AG20443 (cell line): ENCODE data around the gene CAB39.
A peak's percentile ranks its signal among the peaks of the same experiment; 100 is the strongest.

Experiments used
- DNase-seq: peaks from one replicate; pipeline ENCODE4 v3.0.0; 2012; ENCODE audit warnings: low spot score, mixed read lengths

The CAB39 gene

GRCh38 chr2:230757476-230757875 lies 44.8 kb downstream of the CAB39 start:
- DNase-seq, result peak; percentile 52

GRCh38 chr2:230758566-230759480 lies 46.2 kb downstream of the CAB39 start:
- DNase-seq, result peak; percentile 68

DNA sequence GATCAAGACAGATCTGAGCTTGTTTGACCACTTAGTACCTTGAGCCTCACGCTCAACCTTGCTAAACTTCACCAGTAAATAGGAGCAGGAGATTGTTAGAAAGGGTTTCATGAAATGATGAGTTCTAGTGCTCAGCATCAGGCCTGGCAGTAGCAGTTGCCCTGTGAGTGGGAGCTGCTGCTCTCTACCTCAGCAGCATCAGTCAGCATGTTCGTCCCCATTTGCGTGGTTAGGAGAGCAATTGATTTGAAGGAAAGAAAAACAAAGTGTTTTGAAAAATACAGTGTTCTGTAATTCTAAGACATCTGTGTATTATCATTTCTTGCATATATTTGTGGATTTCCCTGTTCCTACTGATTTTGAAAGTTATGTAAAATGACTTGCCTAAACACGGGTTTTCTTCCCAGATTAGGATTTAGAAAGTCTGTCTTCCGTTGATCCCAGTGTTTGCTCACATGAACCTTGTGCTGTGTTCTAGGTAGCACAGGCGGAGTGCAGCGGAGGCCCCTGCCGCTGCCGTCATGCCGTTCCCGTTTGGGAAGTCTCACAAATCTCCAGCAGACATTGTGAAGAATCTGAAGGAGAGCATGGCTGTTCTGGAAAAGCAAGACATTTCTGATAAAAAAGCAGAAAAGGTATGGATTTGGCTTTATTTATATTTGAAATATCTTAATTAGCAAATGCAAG lies 47.0 kb downstream of the CAB39 start:
- no peak for DNase-seq

- DNase-seq, result no peak
Observed at GRCh38 chr2:230761704-230762103, 49.1 kb downstream of the CAB39 start.

- DNase-seq, result no peak
Observed at GRCh38 chr2:230762317-230762896, 49.8 kb downstream of the CAB39 start.

- DNase-seq, result no peak
Observed at GRCh38 chr2:230764346-230764745, 51.7 kb downstream of the CAB39 start.

DNA sequence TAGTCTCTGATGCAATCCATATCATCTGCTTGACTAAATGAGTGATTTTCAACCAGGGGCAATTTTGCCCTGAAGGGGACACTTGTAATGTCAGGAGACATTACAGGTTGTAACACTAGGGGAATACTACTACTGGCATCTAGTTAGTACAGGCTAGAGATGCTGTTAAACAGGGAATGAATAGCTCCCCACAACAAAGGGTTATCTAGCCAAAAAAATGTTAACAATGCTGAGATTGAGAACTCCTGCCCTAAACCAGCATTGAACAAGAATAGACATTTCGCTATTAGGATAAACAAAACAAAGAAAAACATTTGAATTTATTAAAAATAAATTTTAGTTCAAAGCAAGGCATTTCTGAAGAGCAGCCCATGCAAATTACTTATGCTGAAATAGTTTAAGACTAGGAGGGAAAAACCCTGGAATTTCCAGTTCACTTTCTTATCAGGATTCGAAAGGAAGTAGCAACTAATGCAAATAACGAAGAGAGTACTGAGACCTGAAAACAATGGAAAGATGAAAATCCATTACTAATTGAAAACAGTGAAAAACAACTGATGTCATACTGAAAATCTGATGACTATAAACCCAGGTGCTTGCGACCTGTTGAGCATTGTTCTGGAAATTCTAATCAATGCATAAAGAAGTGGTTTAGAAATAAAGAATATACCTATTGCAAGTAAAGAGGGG lies 53.1 kb downstream of the CAB39 start:
- DNase-seq, result no peak

DNA sequence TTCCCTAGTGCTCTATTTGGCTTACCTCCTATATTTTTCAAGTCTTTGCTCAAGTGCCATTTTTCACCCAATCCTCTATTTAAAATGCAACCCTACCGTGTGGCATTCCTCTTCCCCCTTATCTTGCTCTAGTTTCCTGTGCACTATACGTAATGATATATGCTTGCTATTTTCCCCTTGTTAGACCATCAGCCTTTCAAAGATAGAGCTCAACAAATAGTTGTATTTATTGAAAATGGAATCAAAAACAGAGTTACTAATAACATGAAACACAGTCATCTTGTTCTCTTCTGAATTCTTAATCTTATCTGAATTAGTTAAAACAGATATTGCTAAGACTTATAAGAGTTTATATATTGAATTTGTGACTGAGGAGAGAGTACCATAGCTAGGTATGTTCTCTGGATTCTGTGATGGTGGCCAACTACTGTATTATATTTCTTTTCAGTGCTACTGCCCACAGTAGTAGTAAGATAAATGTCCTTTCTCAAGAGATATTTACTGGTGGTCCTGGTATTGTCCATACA lies 55.3 kb downstream of the CAB39 start:
- no peak for DNase-seq

DNA sequence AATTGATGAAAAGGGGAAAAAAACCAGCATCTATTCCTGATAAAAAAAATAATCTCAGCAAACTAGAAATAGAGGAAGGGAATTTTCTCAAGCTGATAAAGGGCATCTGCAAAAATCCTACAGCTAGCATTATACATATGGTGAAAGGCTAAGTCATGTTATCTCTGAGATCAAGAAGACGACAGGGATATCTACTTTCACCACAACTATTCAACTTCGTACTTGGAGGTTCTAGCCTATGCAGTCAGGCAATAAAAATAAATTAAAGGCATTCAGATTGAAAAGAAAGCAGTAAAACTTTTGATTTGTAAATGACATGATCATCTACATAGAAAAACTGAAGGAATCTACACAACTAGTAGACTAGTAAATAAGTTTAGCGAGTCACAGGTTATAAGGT lies 58.2 kb downstream of the CAB39 start:
- no peak for DNase-seq

GRCh38 chr2:230772156-230772555 lies 59.5 kb downstream of the CAB39 start:
- DNase-seq, result no peak

DNA sequence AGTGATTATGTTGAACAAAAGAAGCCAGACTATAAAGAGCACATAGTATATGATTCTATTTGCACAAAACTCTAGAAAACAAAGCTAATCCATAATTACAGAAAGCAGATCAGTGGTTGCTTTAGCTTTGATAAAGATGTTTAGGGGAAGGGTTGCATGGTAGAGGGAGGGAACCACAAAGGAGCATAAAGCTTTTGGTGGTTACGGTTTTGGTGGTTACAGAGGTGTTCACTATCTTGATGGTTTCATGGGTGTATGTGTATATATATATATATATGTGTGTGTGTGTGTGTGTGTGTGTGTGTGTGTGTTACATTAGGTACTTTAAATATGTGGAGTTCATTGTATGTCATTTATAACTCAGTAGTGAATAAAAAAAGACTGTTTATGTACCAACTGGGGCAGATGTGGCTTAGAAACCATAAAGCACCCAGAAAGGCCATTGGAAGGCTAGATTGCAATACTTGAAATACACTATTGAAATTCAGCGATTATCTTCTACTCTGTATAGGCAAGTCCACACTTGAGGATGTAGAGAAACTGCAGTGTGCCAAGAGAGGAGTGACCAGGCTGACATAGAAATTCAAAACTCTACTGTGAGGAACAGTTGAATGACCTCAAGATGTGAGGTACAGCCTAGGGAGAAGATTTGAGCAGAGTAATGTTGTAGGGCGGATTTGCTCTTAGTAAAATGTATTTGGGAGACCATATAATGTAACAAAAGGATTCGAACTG lies 60.6 kb downstream of the CAB39 start:
- no peak for DNase-seq

DNA sequence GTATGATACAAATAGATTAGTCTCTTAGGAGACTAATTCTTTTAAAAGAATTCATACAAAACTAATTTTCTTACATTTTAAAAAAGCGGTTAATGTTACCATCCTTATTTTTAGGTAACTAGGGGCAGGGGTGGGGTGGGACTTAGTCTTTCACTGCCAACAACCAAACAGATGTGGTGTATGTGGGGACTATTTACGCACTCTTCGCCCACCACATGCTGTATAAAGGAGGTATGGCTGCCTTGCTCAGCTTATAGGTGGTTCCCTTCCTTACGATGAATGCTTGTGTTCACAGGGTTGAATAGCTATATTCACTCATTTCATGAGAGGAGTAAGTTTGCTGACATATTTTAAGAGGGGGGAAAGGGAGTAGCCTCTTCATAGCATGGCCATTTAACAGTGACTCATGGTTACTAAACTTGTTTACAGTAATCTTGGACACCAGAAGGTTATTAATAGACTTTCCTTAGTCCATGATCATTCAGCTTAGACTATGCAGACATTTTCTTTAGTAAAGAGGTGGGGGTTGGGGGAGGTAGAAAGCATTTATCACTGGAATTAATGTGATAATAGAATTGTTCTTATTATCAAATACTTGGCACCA lies 61.8 kb downstream of the CAB39 start:
- peak; percentile 75 for DNase-seq

DNA sequence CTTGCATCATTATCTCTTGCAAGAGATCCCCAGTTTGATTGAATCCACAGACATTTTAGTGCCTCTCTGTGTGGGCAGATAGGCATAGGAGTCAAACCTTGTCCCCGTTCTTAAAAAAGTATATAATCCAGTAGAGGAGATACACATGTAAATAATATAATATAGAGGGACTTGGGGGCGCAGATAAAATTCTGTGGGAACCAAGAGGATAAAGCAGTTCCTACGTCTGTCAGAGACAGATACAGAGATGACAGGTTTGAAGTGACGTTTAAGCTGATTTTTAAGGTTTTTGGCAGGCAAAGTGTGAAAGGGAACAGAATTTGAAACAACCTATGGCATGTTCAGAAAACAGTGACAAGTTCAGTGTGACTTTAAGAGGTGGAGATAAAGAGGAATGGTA lies 63.1 kb downstream of the CAB39 start:
- DNase-seq, result no peak

DNA sequence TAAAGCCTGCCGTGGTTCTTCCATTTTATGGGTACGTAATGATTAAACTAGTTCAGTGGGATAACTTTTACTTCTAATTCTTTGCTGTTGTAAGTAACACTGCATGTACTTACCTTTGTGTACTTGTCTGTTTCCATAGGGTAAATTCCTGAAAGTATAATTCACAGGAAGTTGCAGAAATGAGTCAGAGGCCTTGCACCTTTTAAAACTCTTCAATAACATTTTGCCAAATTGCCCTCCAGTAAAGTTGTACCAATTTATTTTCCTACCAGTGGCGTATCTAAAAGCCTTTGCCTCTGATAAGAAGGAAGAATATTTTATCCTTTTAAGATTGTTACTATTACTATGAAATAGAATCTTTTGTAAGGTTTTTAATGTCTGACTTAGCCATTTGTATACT lies 65.1 kb downstream of the CAB39 start:
- no peak for DNase-seq

DNA sequence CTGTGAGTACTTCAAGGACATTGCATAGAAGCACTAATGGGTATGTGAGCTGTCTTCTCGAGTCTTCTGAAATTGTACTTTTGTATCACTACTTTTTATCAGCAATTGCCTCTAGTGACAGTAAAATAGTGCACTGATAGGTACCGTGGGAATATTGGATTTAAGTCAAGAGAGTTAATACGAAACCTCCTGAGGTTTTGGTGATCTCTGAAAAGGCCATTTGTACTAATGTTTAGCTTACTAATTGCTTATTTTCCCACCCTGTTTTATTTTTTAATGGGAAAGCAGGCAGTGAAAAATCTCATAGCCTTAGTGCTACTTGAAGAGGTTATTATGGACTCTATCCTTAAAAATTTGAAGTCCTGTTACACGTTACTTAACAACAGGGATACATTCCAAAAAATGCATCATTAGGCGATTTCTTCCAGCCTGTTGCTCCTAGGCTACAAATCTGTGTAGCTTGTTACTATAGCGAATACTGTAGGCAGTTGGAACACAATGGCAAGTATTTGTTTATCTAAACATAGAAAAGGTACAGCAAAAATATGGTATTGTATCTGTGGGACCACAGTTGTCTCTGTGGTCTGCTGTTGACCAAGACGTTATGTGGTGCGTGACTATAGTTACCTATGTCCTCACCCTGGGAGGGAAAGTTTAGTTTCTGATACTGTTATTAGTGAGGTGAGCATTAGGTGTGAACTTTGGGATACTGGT lies 65.9 kb downstream of the CAB39 start:
- DNase-seq, result no peak

- no peak for DNase-seq
Observed at GRCh38 chr2:230779126-230779525, 66.5 kb downstream of the CAB39 start.

DNA sequence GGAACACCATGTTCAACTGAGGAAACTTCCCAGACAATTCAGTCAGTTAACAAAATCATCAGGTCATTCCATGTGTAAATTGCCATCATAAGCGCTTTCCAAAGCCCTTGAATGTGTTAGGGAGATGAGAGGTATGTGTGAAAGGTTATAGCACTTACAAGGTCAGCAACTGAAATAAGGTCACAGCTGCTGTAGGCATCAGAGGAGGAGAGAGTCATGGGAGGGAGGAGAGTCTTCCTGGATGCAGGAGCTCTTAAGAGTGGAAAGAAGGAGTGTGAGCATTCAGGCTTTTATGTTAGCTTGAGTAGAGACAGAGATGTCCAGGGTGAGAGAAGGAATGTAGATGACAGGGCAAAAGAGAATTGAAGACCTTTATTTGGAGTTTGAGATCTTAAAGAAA lies 67.0 kb downstream of the CAB39 start:
- no peak for DNase-seq

- DNase-seq, result peak; percentile 24
Observed at GRCh38 chr2:230781130-230781797, 68.6 kb downstream of the CAB39 start.

DNA sequence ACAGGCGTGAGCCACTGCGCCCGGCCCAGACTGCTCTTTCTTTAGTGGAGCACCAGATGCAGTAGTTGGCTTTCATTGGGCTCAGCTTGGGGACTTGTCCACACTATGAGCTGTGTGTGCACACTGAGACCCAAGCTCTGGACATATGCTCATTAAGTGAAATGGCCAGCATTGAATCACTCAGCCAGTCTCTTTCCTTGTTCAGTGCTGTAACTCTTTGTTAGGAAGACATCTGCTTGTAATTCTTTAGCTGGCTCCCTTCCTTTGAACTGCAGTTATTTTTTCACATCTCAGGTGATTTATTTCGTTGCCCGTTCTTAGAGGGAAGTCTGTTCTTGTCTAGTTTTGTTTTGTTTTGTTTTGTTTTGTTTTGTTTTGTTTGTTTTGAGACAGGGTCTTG lies 70.5 kb downstream of the CAB39 start:
- DNase-seq, result no peak

DNA sequence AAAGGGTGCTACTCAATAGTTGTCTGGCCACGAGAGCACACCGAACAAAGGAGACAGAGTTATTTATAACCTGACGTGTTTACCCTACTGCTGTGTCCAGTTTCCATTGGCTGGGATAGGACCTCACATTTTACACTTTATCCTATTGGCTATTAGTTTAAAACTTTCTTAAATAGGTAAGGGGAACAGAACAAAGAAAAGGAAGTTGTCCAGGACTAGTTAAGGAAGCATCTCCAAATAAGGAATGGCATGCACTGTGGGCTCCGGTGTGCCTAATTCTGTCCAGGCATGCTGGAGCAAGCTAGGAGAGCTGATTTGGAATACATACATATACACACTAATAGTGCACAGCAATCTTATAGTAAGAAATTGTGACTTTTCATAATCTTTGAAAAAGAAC lies 72.2 kb downstream of the CAB39 start:
- DNase-seq, result no peak
